ENCODE measurements around the gene POLR2A. TPM values are rescaled to one million over a fixed set of nuclear protein-coding genes. Genes with fewer than 3 reads are reported as not detected.
A peak's percentile ranks its signal among the peaks of the same experiment; 100 is the strongest.

The POLR2A gene
- polyA plus RNA-seq, 2 of the 4 experiments (the other 2 are of a cell fraction): 22.8 to 65.6 TPM

GRCh38 chr17:7435676-7436555 is 48.2 kb upstream of the POLR2A start:
- FAIRE-seq: no peak
- peak; percentile 37 to 48 for ATAC-seq
- WGBS (ENCODE audit: missing lambda C conversion rate): 33% methylated on average over 40 of the region's 49 CpGs
- no peaks in the 10 kb centered on the region for H3K9me3 ChIP-seq
- TF ChIP-seq PHF8 (IDR thresholded peaks at IDR 0.05; ENCODE audit: borderline replicate concordance, low read depth) (0 out of 2 replicates have a peak, but pooled peaks have one; percentile 19), RNF2 (IDR thresholded peaks at IDR 0.05; ENCODE audit: borderline replicate concordance, low read depth) (peak; percentile 64; the same call in 1 of the 2 replicates), E2F6 (IDR thresholded peaks at IDR 0.05; ENCODE audit: borderline replicate concordance, low read depth) (no peak)
- H3K27ac ChIP-seq: peak overlapping the region; percentile 62 to 85
- peak overlapping the region; percentile 86 for H3K4me2 ChIP-seq
- ChIA-PET CTCF (interaction anchor here (0.8 to 17.0 kb wide), 48 partner anchors 11 to 484 kb away, joined by 3 to 342 read pairs (median 9); partner anchors contain the start of genes CHRNB1, KCTD11, PLSCR3 and SENP3), POLR2A (interaction anchor here (0.9 to 3.0 kb wide), 14 partner anchors 8 to 252 kb away, joined by 3 to 31 read pairs (median 4); partner anchors contain the start of genes MPDU1, PLSCR3, POLR2A and SLC35G6)
- H3K4me1 ChIP-seq: peaks cover 30% of the 10 kb centered on the region
- DNase-seq (ENCODE audit: low read depth in 1 of 2, low spot score in 1 of 2): peak; percentile 59 to 65
- H3K4me3 ChIP-seq: peak overlapping the region; percentile 55

- TF ChIP-seq RAD21 (conservative IDR thresholded peaks at IDR 0.05 in 1 of 2, IDR thresholded peaks at IDR 0.05 in 1 of 2) (peak; percentile 75 to 95), EHF (CRISPR knock-in tag; IDR thresholded peaks at IDR 0.05) (no peak), SMC3 (IDR thresholded peaks at IDR 0.05) (peak; percentile 98), CTCF (IDR thresholded peaks at IDR 0.05) (peak; percentile 99), NPAS2 (CRISPR knock-in tag; IDR thresholded peaks at IDR 0.05; ENCODE audit: borderline replicate concordance) (peak; percentile 75; the same call in 1 of the 2 replicates), FOSL2 (IDR thresholded peaks at IDR 0.05) (no peak), FOSL2 (CRISPR knock-in tag; IDR thresholded peaks at IDR 0.05) (peak; percentile 46; the same call in 1 of the 2 replicates), KDM5A (IDR thresholded peaks at IDR 0.05) (no peak), RNF2 (IDR thresholded peaks at IDR 0.05; ENCODE audit: borderline replicate concordance, low read depth) (no peak; the same call in 1 of the 2 replicates), MAX (IDR thresholded peaks at IDR 0.05) (peak; percentile 96), JUN (IDR thresholded peaks at IDR 0.05) (peak in 1 of 2 experiments; percentile 75; a peak in 2 of 5 replicates), MYC (IDR thresholded peaks at IDR 0.05; ENCODE audit: borderline replicate concordance, low read length) (peak; percentile 100), CBX2 (IDR thresholded peaks at IDR 0.05; ENCODE audit: borderline replicate concordance, low read depth) (no peak), JUNB (IDR thresholded peaks at IDR 0.05) (no peak), CHD2 (IDR thresholded peaks at IDR 0.05; ENCODE audit: low read length, partially characterized antibody) (no peak), E2F6 (IDR thresholded peaks at IDR 0.05; ENCODE audit: borderline replicate concordance, low read depth) (peak; percentile 83)
- H3K4me3 ChIP-seq: peak overlapping the region; percentile 55
- POLR2A ChIA-PET: interaction anchor here (0.6 to 3.0 kb wide), 12 partner anchors 18 to 251 kb away, joined by 3 to 31 read pairs (median 4); partner anchors contain the start of genes PLSCR3, POLR2A, SLC35G6 and TMEM256
- peak; percentile 68 for FAIRE-seq
- no peaks in the 10 kb centered on the region for H3K9me3 ChIP-seq
- peak; percentile 87 to 92 for DNase-seq (ENCODE audit: low read depth in 1 of 2, low spot score in 1 of 2)
- peaks cover 31% of the 10 kb centered on the region for H3K4me1 ChIP-seq
- ATAC-seq: peak; percentile 70 to 86
- peak overlapping the region; percentile 86 for H3K4me2 ChIP-seq
- CTCF ChIA-PET: interaction anchor here (0.6 to 17.0 kb wide), 70 partner anchors 11 to 483 kb away, joined by 3 to 342 read pairs (median 6); partner anchors contain the start of genes CHRNB1, KCTD11, NLGN2 and PLSCR3
- peak overlapping the region; percentile 52 to 85 for H3K27ac ChIP-seq
- WGBS (ENCODE audit: missing lambda C conversion rate): 30% methylated on average over 36 of the region's 92 CpGs
Observed at GRCh38 chr17:7436556-7437368, 47.4 kb upstream of the POLR2A start.

All from A549 (cell line).